ENCODE results near the gene MGST2. TPM values are rescaled to one million over a fixed set of nuclear protein-coding genes. Genes with fewer than 3 reads are reported as not detected.
"Not testable (repeated sequence)": the region's sequence is repeated elsewhere in the genome, so short reads cannot be mapped to it uniquely, and the experiment has no call there.

Gene MGST2
- total RNA-seq, 3 donors from 2014 or later (not counting 1 experiment from before 2014, with no cell fraction given): 7.8 to 17.0 (median 10.9) TPM

DNA sequence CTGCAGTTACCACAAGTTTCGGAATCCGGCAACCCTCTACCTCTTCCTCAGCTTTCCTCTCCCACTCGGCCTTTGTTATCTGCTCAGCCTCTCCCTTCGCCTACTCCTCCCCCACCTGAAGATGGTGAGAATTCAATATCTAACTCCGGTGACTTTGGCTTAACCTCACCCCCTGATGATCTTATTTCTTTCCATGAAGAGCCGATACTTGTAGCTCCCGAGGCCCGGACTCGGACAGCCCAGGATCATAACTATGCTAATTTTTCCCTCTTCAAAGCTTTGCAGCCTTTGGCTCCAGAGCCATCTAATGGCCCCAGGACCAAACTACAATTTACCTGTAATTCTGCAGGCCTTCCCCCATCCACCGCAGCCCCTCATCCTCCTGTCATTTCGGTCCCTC, 32.0 kb upstream of the MGST2 start:
- Histone ChIP-seq H3K9me3 (ENCODE audit: control insufficient read depth, insufficient read depth, low read length) (peaks cover 5% of the 10 kb centered on the region), H3K36me3 (ENCODE audit: control insufficient read depth, insufficient read depth, low read length) (no peaks in the 10 kb centered on the region), H3K4me3 (ENCODE audit: low read length) (no peak overlapping the region), H3K27ac (ENCODE audit: low read length) (no peak overlapping the region), H3K4me1 (ENCODE audit: control insufficient read depth, insufficient read depth, low read length) (no peaks in the 10 kb centered on the region), H3K27me3 (ENCODE audit: control insufficient read depth, insufficient read depth, low read length) (no peaks in the 10 kb centered on the region)
- Mint-ChIP-seq H3K36me3 (peaks cover 10% of the 10 kb centered on the region), H3K27ac (no peak overlapping the region), H3K9me3 (peaks cover 1% of the 10 kb centered on the region in 2 donors), H3K27me3 (ENCODE audit: low read depth in 2 of 2) (peaks cover 18 to 20% of the 10 kb centered on the region in 2 donors), H3K4me3 (no peak overlapping the region), H3K4me1 (no peaks in the 10 kb centered on the region)
- no peak for ATAC-seq
- 84% methylated on average over 11 of the region's 11 CpGs for WGBS (ENCODE audit: insufficient coverage)
- TF ChIP-seq, protein P1, sequence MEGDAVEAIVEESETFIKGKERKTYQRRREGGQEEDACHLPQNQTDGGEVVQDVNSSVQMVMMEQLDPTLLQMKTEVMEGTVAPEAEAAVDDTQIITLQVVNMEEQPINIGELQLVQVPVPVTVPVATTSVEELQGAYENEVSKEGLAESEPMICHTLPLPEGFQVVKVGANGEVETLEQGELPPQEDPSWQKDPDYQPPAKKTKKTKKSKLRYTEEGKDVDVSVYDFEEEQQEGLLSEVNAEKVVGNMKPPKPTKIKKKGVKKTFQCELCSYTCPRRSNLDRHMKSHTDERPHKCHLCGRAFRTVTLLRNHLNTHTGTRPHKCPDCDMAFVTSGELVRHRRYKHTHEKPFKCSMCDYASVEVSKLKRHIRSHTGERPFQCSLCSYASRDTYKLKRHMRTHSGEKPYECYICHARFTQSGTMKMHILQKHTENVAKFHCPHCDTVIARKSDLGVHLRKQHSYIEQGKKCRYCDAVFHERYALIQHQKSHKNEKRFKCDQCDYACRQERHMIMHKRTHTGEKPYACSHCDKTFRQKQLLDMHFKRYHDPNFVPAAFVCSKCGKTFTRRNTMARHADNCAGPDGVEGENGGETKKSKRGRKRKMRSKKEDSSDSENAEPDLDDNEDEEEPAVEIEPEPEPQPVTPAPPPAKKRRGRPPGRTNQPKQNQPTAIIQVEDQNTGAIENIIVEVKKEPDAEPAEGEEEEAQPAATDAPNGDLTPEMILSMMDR (IDR thresholded peaks at IDR 0.05): no peak
- intact Hi-C loops (cut with micrococcal nuclease): no loop called here
- no peak for DNase-seq

DNA sequence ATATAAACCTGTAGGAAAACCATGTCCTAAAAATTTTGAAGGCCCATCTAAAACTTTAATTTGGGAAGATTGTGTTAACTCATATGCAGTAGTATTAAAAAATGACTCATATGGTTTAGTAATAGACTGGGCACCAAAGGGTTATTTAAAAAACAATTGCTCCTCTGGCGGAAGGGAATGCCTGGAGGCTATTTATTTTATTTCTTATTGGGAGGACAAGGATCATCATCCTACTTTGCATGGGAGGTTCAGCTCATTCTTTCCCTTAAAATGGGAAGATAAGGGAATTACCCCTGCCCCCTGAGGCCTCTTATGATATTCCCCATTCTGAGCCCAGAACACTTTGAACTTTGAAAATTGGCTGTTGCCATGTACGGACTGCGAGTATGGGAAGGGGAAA, 29.7 kb upstream of the MGST2 start:
- no peaks in the 10 kb centered on the region for H3K4me1 Mint-ChIP-seq
- DNase-seq (no peak), ATAC-seq (no peak)
- peaks cover 15% of the 10 kb centered on the region for H3K36me3 Mint-ChIP-seq
- WGBS (ENCODE audit: insufficient coverage): 100% methylated on average over 1 of the region's 3 CpGs
- H3K27me3 Mint-ChIP-seq (ENCODE audit: low read depth in 2 of 2): peaks cover 16 to 18% of the 10 kb centered on the region in 2 donors
- H3K27me3 ChIP-seq (ENCODE audit: control insufficient read depth, insufficient read depth, low read length): peaks cover 2% of the 10 kb centered on the region
- no peak overlapping the region for H3K4me3 Mint-ChIP-seq
- no peaks in the 10 kb centered on the region for H3K36me3 ChIP-seq (ENCODE audit: control insufficient read depth, insufficient read depth, low read length)
- no peak overlapping the region for H3K27ac ChIP-seq (ENCODE audit: low read length)
- no peak overlapping the region for H3K4me3 ChIP-seq (ENCODE audit: low read length)
- peaks cover 16% of the 10 kb centered on the region for H3K9me3 ChIP-seq (ENCODE audit: control insufficient read depth, insufficient read depth, low read length)
- H3K9me3 Mint-ChIP-seq: peaks cover 5 to 6% of the 10 kb centered on the region in 2 donors
- no peak overlapping the region for H3K27ac Mint-ChIP-seq
- intact Hi-C loops (cut with micrococcal nuclease): no loop called here
- TF ChIP-seq, protein P1 (IDR thresholded peaks at IDR 0.05): no peak
- H3K4me1 ChIP-seq (ENCODE audit: control insufficient read depth, insufficient read depth, low read length): no peaks in the 10 kb centered on the region

DNA sequence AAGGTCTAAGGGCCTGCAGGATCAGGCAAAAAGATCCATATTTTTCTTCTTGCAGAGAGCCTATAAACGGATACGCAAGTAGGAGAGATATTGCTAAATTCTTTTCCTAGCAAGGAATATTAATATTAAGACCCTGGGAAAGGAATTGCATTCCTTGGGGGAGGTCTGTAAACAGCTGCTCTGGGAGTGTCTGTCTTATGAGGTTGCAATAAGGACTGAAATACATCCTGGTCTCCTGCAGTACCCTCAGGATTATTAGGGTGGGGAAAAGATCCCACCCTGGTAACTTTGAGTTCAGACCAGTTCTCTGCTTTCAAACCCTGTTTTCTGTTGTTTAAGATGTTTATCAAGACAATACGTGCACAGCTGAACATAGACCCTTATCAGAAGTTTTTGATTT, 27.3 kb upstream of the MGST2 start:
- H3K4me3 ChIP-seq (ENCODE audit: low read length); DNase-seq; H3K9me3 Mint-ChIP-seq; H3K36me3 ChIP-seq (ENCODE audit: control insufficient read depth, insufficient read depth, low read length); H3K27ac Mint-ChIP-seq; H3K4me1 Mint-ChIP-seq; H3K27me3 ChIP-seq (ENCODE audit: control insufficient read depth, insufficient read depth, low read length); ATAC-seq; intact Hi-C loops (cut with micrococcal nuclease); H3K4me1 ChIP-seq (ENCODE audit: control insufficient read depth, insufficient read depth, low read length); H3K4me3 Mint-ChIP-seq; H3K27ac ChIP-seq (ENCODE audit: low read length): not testable (repeated sequence)
- WGBS (ENCODE audit: insufficient coverage): 87% methylated on average over 3 of the region's 3 CpGs
- peaks cover 15 to 18% of the 10 kb centered on the region in 2 donors for H3K27me3 Mint-ChIP-seq (ENCODE audit: low read depth in 2 of 2)
- H3K36me3 Mint-ChIP-seq: peaks cover 15% of the 10 kb centered on the region
- peaks cover 16% of the 10 kb centered on the region for H3K9me3 ChIP-seq (ENCODE audit: control insufficient read depth, insufficient read depth, low read length)

DNA sequence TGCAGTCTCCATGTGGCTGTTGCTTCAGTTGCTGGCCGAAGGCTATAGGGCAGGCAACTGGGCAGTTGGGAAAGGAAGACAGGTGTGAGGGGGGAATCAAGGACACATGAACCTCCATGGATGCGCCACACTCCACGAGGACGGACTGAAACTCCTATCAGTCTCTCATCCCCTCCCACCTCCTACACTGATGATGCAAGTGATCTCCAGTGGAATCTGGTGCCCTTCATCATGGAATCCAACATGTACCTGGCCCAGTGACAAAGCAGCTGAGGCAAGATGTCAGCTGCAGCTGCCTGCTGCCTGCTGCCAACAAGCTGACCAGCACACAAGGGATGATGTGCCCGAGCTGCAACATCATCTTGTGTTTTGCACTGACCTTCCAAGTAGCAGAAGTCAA, 26.0 kb upstream of the MGST2 start:
- intact Hi-C loops (cut with micrococcal nuclease): no loop called here
- no peak for DNase-seq
- no peaks in the 10 kb centered on the region for H3K4me1 Mint-ChIP-seq
- H3K27ac Mint-ChIP-seq: no peak overlapping the region
- Histone ChIP-seq H3K9me3 (ENCODE audit: control insufficient read depth, insufficient read depth, low read length) (peaks cover 16% of the 10 kb centered on the region), H3K27me3 (ENCODE audit: control insufficient read depth, insufficient read depth, low read length) (peaks cover 2% of the 10 kb centered on the region), H3K4me3 (ENCODE audit: low read length) (no peak overlapping the region), H3K36me3 (ENCODE audit: control insufficient read depth, insufficient read depth, low read length) (no peaks in the 10 kb centered on the region), H3K4me1 (ENCODE audit: control insufficient read depth, insufficient read depth, low read length) (no peaks in the 10 kb centered on the region), H3K27ac (ENCODE audit: low read length) (no peak overlapping the region)
- H3K36me3 Mint-ChIP-seq: peaks cover 15% of the 10 kb centered on the region
- peaks cover 5 to 6% of the 10 kb centered on the region in 2 donors for H3K9me3 Mint-ChIP-seq
- no peak for ATAC-seq
- 86% methylated on average over 5 of the region's 5 CpGs for WGBS (ENCODE audit: insufficient coverage)
- no peak overlapping the region for H3K4me3 Mint-ChIP-seq
- H3K27me3 Mint-ChIP-seq (ENCODE audit: low read depth in 2 of 2): peaks cover 7 to 12% of the 10 kb centered on the region in 2 donors
- TF ChIP-seq, protein P1 (IDR thresholded peaks at IDR 0.05): no peak
